GM18505 (cell line): ENCODE results near the gene TMEM255B.

Source experiments
- ATAC-seq: cut with Tn5 transposase; IDR thresholded peaks from one replicate; pipeline ENCODE4 v1.9.1; 2021; ENCODE audit not compliant: unreplicated experiment
- POLR2A ChIP-seq: IDR thresholded peaks from 4 replicates; pipeline ENCODE4 v1.6.1; 2011; ENCODE audit warnings: borderline replicate concordance; ENCODE audit not compliant: insufficient read depth, insufficient read length; ENCODE audit errors: extremely low read depth

The TMEM255B gene

DNA sequence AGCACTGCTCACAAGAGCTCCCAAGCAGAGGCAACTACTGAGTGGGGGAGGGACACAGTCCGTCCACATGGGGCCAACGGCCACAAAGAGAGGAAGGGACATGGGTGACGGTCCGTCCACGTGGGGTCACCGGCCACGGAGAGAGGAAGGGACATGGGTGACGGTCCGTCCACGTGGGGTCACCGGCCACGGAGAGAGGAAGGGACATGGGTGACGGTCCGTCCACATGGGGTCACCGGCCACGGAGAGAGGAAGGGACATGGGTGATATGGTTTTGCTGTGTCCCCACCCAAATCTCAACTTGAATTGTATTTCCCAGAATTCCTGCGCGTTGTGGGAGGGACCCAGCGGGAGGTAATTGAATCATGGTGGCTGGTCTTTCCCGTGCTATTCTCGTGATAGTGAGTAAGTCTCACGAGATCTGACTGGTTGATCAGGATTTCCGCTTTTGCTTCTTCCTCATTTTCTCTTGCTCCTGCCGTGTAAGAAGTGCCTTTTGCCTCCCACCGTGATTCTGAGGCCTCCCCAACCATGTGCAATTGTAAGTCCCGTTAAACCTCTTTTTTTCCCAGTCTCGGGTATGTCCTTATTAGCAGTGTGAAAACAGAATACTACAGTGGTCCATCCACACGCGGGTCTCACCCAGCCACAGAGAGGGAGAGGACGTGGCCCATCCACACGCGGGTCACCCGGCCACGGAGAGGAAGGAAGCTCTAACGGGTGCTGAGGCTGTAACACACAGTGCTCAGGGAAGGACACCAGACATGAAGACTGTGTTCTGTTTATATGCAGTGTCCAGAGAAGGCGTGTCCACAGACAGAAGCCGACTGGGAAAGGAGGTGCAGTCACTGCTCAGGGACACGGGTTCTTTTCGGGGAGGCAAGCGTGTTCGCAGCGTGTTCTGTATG lies 56.4 kb downstream of the TMEM255B start:
- ATAC-seq, result no peak
- TF ChIP-seq POLR2A, result peak; percentile 46

DNA sequence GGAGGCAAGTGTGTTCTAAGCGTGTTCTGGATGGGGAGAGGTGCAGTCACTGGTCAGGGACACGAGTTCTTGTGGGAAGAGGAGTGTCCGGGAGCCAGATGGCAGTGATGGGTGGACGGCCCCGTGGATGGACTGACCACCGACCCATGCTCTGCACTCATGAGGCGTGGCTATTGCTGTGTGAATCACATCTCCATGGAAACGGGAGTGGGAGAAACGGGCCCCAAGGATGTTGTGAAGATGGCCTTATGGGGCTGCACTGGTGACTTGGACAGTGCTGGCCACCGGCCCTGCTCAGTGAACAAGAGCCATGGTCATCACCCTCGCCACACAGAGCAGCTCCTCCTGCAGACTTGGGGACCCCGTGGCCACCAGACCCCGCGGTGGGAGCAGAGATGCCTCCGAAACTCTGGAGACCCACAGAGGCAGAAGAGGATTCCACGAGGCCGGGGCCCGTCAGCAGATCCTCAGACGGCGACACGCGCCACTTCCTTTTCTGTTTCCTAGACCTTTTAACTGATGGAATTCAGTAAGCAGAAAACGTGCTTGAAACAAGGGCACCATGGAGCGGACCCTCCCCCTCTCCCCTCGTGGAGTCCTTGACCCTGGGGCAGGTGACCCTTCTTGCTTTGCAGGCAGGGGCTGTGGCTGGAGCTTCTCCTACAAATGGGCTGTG lies 57.4 kb downstream of the TMEM255B start:
- no peak for ATAC-seq
- TF ChIP-seq POLR2A, result no peak

DNA sequence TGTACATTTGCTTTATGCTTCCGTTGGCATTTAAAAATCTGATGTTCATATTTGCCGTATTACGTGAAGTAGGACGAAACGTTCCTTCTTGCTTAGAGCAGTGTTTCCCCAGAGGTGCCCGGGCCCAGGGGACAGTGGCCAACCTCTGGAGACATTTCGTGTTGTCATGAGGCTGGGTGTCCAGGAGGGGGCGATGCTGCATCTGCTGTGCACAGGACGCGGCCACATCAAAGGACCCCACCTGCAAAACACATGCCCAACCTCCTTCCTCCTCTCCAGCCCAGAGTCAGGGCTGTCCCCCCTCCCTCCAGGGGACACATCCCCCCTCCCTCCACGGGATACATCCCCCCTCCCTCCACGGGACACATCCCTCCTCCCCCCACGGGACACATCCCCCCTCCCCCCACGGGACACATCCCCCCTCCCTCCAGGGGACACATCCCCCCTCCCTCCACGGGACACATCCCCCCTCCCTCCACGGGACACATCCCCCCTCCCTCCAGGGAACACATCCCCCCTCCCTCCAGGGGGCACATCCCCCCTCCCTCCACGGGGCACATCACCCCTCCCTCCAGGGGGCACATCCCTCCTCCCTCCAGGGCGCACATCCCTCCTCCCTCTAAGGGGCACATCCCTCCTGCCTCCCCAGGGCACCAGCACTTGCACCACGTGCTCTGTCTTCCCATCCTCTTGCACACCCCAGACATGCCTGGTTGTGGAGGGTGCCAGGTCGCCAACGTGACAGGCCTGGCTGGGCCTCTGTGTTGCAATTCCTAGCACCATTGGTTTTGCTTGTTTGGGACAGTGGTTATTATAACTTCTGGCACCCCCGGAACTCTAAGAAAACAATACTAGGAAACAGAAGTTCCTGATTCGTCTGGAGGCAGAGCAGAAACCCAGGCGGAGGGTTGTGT lies 58.2 kb downstream of the TMEM255B start:
- TF ChIP-seq POLR2A, result no peak
- no peak for ATAC-seq

DNA sequence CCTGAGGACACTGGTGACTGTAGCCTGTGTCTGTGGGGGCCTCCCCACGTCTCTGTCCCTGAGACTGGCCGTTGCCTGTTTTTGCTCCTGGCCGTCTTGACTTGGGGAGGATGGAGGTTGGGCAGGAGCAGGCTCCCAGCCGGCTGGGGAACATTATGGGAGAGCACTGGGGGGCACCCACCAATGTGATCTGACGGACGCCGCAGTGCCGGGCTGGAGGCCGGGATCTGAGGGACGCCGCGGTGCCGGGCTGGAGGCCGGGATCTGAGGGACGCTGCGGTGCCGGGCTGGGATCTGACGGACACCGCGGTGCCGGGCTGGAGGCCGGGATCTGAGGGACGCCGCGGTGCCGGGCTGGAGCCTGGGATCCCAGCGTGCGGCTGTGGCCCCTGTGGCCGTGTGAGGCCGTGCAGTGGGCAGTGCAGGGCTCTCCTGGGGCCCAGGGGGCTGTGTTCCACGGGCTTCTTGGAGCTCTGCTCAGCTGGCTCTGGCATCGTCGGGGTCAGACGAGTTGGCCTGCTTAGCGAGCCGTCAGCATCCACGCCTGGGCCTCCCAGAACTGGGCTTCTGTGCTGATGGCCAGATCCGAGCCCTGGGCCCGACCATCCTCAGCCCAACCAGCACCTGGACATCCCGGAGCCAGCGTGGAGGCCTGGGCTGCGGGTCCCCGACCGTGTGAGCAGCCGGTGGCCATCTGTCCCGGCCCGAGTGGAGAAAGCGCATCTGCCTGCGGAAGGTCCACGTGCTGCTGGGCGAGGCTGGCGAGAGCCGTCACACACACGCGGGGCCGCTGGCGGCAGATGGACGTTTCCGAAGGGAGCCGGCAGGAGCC lies 59.0 kb downstream of the TMEM255B start:
- TF ChIP-seq POLR2A, result no peak
- ATAC-seq, result no peak

DNA sequence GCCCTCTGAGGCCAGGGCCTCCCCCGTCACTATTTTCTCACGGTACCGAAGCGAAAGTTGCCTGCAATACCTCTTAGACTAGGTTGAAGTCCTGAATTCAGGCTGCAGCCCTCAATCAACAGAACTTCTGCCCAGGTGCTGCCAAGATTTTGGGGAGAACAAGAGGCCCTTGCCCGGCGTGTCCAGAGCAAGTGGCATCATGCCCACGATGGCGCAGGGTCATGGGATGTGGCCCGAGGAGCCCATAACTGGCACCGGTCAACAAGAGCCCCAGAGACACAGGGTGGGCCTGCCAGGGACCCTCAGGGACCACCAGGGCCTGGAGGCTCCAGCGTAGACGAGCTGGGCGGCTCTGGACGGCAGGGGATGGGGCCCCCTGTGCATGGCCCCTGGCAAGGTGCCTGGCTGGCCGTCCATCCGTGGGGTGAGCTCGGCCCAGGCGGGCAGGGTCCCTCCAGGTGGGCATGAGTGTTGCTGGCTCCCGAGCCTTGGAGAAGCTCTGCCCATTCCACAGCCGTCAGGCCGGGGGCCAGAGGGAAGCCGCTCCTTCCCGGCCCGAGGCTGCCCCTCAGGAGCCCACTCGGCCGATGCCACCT lies 59.8 kb downstream of the TMEM255B start:
- ATAC-seq, result no peak
- TF ChIP-seq POLR2A, result no peak

DNA sequence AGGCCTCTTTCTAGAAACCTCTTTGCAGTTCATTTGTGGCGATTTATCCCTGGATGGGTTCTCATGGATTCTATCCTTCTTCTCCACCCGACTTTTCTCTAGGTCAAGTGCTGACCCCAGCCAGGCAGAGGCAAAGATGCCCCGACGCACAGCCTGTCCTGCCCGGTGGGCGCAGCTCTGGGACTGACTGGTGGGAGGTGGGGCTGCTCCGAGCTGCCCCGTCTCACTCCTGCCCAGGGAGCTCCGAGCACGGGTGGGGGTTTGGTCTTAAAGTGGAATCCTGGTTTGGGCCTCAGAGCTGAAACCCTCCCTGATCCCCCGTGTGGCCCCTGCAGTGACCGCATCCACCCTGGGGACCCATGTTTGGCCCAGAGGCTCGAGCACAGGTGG lies 60.3 kb downstream of the TMEM255B start:
- no peak for TF ChIP-seq POLR2A
- no peak for ATAC-seq

DNA sequence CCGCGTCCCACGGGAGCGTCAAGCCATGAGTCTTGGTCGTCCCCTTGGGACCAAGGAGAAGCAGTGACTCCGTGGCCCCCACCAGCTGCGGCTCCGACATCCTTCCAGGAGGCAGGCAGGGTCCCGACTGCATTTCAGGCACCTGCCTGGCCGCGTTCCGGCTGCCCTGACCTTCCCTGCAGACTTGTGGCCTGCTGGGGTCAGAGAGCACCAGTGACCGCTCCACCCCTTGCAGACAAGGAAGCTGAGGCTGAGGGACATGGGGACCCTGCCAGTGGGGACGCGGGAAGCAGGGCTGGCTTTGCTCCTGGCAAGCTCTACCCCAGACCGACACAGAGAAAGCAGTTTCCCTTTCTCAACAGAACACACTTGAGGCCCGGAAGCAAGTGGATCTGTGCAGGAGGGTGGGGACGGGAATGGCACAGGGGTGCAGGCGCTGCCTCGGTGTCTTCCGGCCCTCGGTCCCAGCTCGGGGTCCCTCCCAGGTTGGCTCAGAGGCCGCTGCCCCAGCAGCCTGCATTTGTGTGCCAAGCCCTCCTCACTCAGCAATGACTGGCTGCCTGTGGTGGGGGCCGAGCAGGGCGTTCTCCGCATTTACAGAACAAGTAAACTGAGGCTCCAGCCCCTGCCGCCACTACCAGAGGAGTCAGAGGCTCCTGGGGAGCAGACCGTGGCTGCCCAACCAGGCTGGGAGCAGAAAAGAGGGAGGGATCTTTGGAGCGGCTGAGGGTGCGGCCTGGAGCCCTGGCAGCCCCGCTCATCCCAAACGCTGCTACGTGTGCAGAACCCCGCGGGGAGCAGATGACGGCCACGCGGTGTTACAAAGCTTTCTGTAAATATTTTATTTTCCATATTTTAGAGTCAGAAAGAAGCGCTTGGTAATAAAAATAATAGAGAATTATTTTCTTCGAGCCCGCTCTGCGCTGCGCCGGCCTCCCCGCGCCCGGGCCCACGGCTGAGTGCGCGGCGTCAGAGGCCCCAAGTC lies 61.0 kb downstream of the TMEM255B start:
- TF ChIP-seq POLR2A, result no peak
- ATAC-seq, result no peak

DNA sequence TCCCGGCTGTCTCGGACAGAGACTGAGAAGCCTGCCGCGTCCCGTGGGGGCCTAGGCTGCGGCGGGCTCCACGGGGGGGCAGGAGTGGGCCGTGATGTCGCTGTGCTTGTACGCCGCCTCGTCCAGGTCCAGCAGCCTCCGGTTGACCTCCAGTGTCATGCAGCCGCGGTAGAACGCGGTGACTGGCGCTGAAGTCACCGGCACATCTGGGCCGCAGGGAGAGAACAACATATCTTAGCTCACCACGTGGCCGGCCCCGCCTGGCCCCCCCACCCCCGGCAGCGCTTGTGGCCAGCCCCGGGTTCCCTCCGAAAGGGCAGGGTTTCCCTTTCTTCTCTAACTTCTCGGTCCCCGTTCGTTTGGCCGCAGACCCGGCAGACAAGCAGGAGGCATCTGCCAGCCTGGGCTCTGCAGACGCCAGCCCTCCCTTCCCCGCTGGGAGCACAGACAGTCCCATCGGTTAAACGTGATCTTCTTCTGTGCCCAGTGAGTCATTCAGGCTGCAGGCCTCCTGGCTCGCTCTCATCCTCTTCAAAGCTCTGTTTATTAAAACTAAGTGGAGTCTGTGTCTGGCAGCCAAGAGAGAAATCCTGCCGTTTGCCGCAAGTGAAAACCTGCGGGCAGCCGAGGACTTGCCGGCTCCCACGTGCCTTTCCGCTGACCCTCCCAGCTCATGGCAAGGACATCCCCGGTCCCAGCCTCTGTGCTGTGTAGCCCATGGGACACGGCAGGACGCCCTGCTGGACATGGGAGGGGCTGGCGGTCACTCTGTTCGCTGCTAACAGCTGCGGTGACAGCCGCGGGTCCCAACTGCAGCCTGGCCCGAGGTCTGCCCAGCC lies 62.0 kb downstream of the TMEM255B start:
- no peak for TF ChIP-seq POLR2A
- no peak for ATAC-seq

DNA sequence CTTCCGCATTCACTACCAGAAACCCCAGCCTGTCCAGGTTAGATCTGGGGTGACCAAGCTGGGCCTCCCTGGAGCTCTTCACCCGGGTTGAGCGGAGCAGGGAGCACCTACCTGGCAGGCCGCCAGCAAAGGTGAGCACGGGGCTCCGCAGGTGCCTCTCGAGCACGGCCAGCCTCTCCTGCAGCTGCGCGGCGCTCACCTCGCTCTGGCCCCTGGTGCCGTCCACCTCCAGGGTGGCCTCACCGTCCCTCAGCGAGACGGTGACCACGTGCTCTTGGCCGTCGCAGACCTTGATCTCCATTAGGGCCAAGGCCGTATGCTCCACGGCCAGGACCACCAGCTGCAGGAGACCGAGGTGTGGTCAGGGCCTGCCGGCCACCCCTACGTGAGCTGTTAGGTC lies 62.8 kb downstream of the TMEM255B start:
- ATAC-seq, result no peak
- no peak for TF ChIP-seq POLR2A

DNA sequence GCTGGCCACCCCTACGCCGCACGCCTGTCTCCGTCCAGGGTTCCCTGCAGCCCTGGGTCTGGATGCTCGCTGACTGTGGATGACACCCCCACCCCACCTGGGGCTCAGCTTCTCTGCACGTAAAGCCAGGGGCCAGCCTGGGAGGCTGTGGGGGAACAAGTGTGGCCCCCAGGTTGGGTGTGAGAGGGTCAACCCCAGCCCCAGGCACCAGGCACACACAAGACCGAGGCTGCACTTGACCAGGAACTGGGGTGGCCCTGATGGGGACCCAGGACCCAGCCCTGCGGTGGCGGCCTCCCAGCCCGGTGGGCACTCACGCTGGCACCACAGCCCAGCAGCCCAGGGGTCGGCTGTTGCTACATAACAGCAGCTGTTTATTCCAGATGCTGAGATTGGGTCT lies 63.2 kb downstream of the TMEM255B start:
- ATAC-seq, result no peak
- no peak for TF ChIP-seq POLR2A
